ENCODE data around the gene PGD.

DNA sequence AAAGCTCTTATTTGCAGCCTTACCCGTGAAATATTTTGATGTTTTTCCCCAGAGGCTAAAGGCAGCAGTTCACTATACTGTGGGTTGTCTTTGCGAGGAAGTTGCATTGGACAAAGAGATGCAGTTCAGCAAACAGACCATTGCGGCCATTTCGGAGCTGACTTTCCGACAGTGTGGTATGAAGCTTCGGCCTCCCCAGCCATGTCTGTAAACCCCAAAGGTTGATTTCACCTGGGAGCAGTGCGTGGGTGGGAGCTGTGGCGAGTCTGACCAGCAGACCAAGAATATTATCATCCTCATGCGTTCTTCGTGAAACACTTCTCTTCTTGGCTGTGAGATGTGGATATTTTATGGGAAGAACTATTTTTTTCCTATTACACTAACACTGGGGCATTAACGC, 34.9 kb downstream of the PGD start:
- TF ChIP-seq, protein P1, sequence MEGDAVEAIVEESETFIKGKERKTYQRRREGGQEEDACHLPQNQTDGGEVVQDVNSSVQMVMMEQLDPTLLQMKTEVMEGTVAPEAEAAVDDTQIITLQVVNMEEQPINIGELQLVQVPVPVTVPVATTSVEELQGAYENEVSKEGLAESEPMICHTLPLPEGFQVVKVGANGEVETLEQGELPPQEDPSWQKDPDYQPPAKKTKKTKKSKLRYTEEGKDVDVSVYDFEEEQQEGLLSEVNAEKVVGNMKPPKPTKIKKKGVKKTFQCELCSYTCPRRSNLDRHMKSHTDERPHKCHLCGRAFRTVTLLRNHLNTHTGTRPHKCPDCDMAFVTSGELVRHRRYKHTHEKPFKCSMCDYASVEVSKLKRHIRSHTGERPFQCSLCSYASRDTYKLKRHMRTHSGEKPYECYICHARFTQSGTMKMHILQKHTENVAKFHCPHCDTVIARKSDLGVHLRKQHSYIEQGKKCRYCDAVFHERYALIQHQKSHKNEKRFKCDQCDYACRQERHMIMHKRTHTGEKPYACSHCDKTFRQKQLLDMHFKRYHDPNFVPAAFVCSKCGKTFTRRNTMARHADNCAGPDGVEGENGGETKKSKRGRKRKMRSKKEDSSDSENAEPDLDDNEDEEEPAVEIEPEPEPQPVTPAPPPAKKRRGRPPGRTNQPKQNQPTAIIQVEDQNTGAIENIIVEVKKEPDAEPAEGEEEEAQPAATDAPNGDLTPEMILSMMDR (optimal IDR thresholded peaks at IDR 0.05 in 1 of 3, IDR thresholded peaks at IDR 0.05 in 1 of 3, conservative IDR thresholded peaks at IDR 0.05 in 1 of 3; ENCODE audit: extremely low read depth in 1 of 3, insufficient read depth in 2 of 3, low read length in 3 of 3), result no peak
- no peak for TF ChIP-seq EZH2 (IDR thresholded peaks at IDR 0.05; ENCODE audit: low read length)
